Common myeloid progenitor, CD34-positive (primary cell): Measurements from ENCODE around the gene TRIM74.
"Not testable (repeated sequence)": the region's sequence is repeated elsewhere in the genome, so short reads cannot be mapped to it uniquely, and the experiment has no call there.

Experiments
- CTCF ChIA-PET: fragments of 350-600 bp; sonication (Branson Sonifier 250); formaldehyde crosslinking; loops from one replicate; lab custom pipeline; 2021; ENCODE audit warnings: antibody characterized with exemption; lab: Charles Lee
- POLR2A ChIA-PET: fragments of 350-600 bp; sonication (Branson Sonifier 250); formaldehyde crosslinking; loops from one replicate; lab custom pipeline; 2021; ENCODE audit warnings: antibody characterized with exemption; lab: Charles Lee
- DNase-seq, 3 donors: peaks; one replicate each; pipeline versions ENCODE4 v3.0.0 to v3.0.0-alpha.2; 2013
- H3K27ac ChIP-seq, 2 experiments: 1 replicate in 1 of 2; 2 replicates in 1 of 2; pipeline ENCODE4 v1.7.0; 2013; ENCODE audit warnings: inconsistent platforms in 2 of 2, low read length in 2 of 2, mild to moderate bottlenecking in 2 of 2, low read depth in 1 of 2, moderate library complexity in 1 of 2; ENCODE audit not compliant: severe bottlenecking in 2 of 2, insufficient read depth in 1 of 2, poor library complexity in 1 of 2
- H3K27me3 ChIP-seq, 5 experiments: replicated peaks in 2 of 5; 1 replicate in 3 of 5; 2 replicates in 2 of 5; pipeline versions ENCODE4 v1.6.1 to v1.7.0; 2013; ENCODE audit warnings: low read length in 4 of 5, mild to moderate bottlenecking in 2 of 5, moderate library complexity in 2 of 5, inconsistent platforms in 1 of 5; ENCODE audit not compliant: insufficient read depth in 5 of 5, control insufficient read depth in 4 of 5
- H3K36me3 ChIP-seq, 4 experiments: 1 replicate in 2 of 4; 2 replicates in 2 of 4; pipeline versions ENCODE4 v1.6.1 to v1.7.0; 2013; ENCODE audit warnings: low read length in 3 of 4, control low read depth in 1 of 4, mild to moderate bottlenecking in 1 of 4; ENCODE audit not compliant: control insufficient read depth in 4 of 4, insufficient read depth in 4 of 4
- H3K4me1 ChIP-seq, 4 experiments: 1 replicate in 3 of 4; 2 replicates in 1 of 4; pipeline versions ENCODE4 v1.6.1 to v1.7.1; 2013; ENCODE audit warnings: low read length in 3 of 4, mild to moderate bottlenecking in 3 of 4, control low read depth in 1 of 4, inconsistent platforms in 1 of 4, moderate library complexity in 1 of 4; ENCODE audit not compliant: control insufficient read depth in 4 of 4, insufficient read depth in 4 of 4; ENCODE audit errors: control extremely low read depth in 1 of 4
- H3K4me3 ChIP-seq, 7 experiments: 1 replicate in 4 of 7; 2 replicates in 3 of 7; pipeline versions ENCODE4 v1.5.1 to v1.7.0; 2013; ENCODE audit warnings: mild to moderate bottlenecking in 7 of 7, low read length in 6 of 7, moderate library complexity in 6 of 7, inconsistent platforms in 2 of 7, low read depth in 2 of 7, control low read depth in 1 of 7; ENCODE audit not compliant: insufficient read depth in 4 of 7, control insufficient read depth in 1 of 7; ENCODE audit errors: extremely low read depth in 1 of 7
- H3K9me3 ChIP-seq, 5 experiments: 1 replicate in 4 of 5; 2 replicates in 1 of 5; pipeline versions ENCODE4 v1.6.1 to v1.7.1; 2013; ENCODE audit warnings: low read length in 4 of 5, mild to moderate bottlenecking in 2 of 5, inconsistent platforms in 1 of 5, low read depth in 1 of 5, moderate library complexity in 1 of 5; ENCODE audit not compliant: control insufficient read depth in 4 of 5, insufficient read depth in 2 of 5; ENCODE audit errors: control extremely low read depth in 1 of 5
- WGBS: methylation state at CpG from one replicate; pipeline ENCODE4 v1.1.5; 2013; ENCODE audit not compliant: insufficient coverage; 5-methylcytosine and 5-hydroxymethylcytosine counted together

TRIM74 gene

DNA sequence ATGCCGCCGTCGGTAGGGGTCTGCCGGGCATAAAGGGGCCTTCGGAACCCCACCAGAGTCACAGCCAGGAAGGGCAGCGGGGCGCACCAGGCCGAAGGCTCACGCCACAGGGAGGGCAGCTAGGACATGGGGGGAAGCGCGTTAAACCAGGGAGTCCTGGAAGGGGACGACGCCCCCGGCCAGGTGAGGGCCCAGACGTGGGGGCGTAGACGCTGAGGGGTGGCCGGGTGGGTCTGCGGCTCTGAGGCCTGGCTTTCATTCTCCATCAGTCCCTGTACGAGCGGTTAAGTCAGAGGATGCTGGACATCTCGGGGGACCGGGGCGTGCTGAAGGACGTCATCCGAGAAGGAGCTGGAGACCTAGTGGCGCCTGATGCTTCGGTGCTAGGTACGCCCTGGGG lies 422 bp upstream of the TRIM74 start:
- H3K36me3 ChIP-seq, H3K27ac ChIP-seq, DNase-seq, H3K27me3 ChIP-seq, H3K9me3 ChIP-seq, H3K4me3 ChIP-seq, POLR2A ChIA-PET, CTCF ChIA-PET, H3K4me1 ChIP-seq: not testable (repeated sequence)
- WGBS, result no CpG with 5 or more reads among the region's 29 CpGs

DNA sequence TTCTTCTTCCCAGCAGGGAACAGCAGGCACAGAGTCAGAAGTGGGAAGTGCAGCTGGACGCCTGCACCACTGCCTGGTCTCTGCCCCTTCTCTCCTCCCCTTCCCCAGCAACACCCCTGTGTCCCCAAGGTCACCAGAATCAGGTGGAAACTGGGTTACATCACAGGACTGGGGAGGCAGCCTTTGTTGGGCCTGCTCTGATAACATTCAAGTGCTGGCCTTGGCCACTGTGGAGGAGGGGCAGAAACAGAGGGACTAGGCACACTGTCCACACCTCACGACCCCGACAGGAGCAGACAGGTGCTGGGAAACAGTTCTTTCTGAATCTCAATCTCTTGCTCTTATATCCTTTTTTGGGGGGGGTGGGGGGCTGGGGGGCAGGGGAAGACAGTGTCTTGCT lies 2.4 kb downstream of the TRIM74 start:
- DNase-seq, H3K27ac ChIP-seq, H3K27me3 ChIP-seq, H3K4me3 ChIP-seq, POLR2A ChIA-PET, H3K36me3 ChIP-seq, H3K4me1 ChIP-seq, CTCF ChIA-PET, H3K9me3 ChIP-seq: not testable (repeated sequence)
- WGBS, result 100% methylated on average over 1 of the region's 3 CpGs

DNA sequence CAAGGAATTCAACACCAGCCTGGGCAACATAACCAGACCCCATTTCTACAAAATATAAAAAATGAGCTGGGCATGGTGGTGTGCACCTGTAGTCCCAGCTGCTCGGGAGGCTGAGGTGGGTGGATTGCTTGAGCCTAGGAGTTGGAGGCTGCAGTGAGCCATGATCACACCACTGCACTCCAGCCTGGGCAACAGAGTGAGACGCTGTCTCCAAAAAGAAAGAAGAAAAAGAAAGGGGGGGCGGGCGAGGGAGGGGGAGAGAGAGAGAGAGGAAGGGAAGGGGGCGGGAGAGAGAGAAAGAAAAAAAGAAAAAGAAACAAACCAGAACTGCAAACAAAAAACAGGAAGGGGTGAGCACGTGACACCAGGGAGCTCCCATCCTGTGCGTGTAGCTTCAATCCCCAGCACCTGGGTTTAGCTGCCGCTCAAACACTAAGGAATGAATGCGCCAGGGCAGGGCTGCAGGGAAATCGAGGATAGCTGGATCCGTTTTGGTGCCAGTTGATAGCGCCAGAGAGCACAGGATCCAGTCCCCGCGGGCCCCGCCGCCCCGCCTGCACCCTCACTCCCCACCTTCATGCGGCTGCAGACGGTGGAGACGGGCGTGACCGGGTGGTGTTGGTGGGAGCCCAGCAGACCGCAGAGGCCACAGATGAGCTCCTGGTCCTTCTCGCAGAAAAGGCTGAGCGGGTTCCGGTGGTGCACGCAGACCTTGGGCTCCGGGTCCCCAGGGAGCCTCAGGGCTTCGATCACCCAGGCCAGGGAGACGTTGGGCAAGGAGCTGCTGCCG lies 3.9 kb downstream of the TRIM74 start:
- H3K36me3 ChIP-seq, DNase-seq, CTCF ChIA-PET, H3K27me3 ChIP-seq, H3K27ac ChIP-seq, H3K4me1 ChIP-seq, POLR2A ChIA-PET, H3K4me3 ChIP-seq, H3K9me3 ChIP-seq: not testable (repeated sequence)
- no CpG with 5 or more reads among the region's 31 CpGs for WGBS

DNA sequence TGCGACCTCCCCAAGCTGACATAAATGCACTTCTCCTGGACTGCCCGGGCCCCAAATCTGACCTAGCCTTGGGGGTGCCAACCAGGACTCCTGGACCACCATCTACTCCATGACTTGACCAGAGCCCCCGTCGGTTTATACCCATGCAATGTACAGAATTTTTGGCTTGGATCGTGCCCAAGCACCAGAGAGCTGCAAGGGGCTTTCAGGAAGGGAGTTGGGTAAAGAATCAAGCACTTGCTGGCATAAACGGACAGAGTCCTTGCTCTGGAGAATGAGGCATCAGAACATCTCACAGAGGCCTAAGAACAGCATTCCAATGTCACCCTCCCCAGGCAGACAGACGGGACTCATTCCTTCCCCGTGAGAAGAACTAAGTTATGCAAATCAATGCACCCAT lies 6.2 kb downstream of the TRIM74 start:
- H3K4me1 ChIP-seq, H3K4me3 ChIP-seq, H3K27me3 ChIP-seq, POLR2A ChIA-PET, H3K27ac ChIP-seq, H3K9me3 ChIP-seq, CTCF ChIA-PET, H3K36me3 ChIP-seq, DNase-seq: not testable (repeated sequence)
- no CpG with 5 or more reads among the region's 8 CpGs for WGBS

DNA sequence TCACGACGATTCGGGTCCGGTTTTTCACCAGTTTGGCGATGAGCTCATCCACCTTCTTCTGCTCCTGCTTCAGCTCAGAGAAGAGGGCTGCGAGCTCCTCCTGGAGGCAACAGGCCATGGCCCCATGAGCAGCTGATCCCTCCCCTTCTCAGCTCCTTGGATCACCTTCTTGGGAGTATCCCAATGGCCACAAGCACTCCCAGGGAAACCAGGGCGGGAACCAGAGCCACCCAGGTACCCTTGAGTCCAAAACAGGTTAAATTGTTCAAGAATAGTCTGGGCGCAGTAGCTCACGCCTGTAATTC lies 8.0 kb downstream of the TRIM74 start:
- H3K36me3 ChIP-seq, H3K4me1 ChIP-seq, CTCF ChIA-PET, DNase-seq, H3K4me3 ChIP-seq, H3K27ac ChIP-seq, POLR2A ChIA-PET, H3K9me3 ChIP-seq, H3K27me3 ChIP-seq: not testable (repeated sequence)
- no CpG with 5 or more reads among the region's 9 CpGs for WGBS

DNA sequence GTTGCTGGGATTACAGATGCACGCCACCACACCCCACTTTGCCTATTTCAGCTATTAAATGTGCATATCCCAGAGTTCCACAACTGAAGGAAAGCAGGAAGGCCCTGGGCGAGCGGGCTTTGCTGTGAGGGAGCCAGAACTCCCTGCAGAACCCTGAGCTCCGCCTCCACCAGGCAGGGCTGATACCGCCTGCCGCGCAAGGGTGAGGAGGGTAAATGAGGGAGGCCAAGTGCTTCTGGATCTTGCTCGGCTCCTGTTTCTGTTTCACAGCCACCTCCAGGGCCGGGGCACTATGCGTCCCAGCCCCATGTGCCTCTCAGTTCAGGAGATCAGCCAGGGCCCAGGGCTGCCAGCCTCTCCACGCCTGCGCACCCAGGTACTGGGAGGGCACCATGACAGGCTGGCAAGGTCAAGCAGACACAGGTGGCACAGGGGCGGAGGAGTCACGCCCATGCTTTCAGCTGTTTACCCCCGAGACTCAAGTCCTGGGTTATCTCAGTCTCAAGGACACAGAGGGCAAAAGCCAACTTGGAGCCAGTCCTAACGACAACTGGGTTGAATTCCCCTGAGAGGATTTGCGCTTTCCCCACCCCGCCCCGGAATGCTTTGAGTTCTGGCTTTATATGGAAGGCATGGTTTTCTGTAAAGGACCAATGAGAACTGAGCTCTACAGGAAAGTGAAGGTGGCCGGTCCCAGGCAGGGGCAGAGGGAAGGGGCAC lies 8.5 kb downstream of the TRIM74 start:
- CTCF ChIA-PET, H3K4me1 ChIP-seq, H3K36me3 ChIP-seq, H3K4me3 ChIP-seq, DNase-seq, POLR2A ChIA-PET, H3K27ac ChIP-seq, H3K9me3 ChIP-seq, H3K27me3 ChIP-seq: not testable (repeated sequence)
- no CpG with 5 or more reads among the region's 20 CpGs for WGBS

DNA sequence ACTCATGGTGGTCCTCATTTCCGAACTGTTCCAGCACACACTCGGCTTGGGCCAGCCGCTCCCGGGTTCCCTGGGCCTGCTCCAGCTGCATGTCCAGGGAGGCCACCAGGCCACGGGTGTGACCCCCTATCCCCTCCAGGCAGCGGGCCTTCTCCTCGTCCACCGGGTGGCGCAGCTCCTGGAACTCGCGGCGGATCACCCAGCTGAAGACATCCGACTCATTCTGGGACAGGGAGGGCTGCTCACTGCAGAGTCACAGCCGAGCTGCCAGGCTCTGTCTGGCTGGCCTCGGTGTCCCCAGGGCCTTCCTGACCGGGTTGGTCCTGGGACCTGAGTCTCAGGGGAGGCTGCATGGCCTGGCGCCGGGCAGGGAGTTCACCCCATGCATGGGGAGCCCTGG lies 9.2 kb downstream of the TRIM74 start:
- no CpG with 5 or more reads among the region's 18 CpGs for WGBS
- H3K27ac ChIP-seq, H3K9me3 ChIP-seq, POLR2A ChIA-PET, H3K4me1 ChIP-seq, H3K36me3 ChIP-seq, DNase-seq, H3K4me3 ChIP-seq, CTCF ChIA-PET, H3K27me3 ChIP-seq: not testable (repeated sequence)
